Sigmoid colon (tissue), 4 donors: ENCODE measurements around the gene AP4E1.

Experiments used
- CTCF ChIP-seq, 4 experiments: fragments of 450-650 bp in 3 of 4; fragments of 200-600 bp in 1 of 4; IDR thresholded peaks; one replicate each; pipeline ENCODE4 v1.5.1; 2016 to 2019; ENCODE audit warnings: antibody characterized with exemption in 4 of 4, mild to moderate bottlenecking in 3 of 4, moderate library complexity in 2 of 4
- EP300 ChIP-seq, 4 donors: sonication (generic); formaldehyde crosslinking; IDR thresholded peaks; one replicate each; pipeline ENCODE4 v1.6.1; 2017; ENCODE audit warnings: antibody characterized with exemption in 4 of 4
- POLR2A ChIP-seq, 2 donors: fragments of 450-650 bp; IDR thresholded peaks; one replicate each; pipeline ENCODE4 v1.6.1; 2016; ENCODE audit warnings: antibody characterized with exemption in 2 of 2, mild to moderate bottlenecking in 2 of 2, moderate library complexity in 2 of 2
- POLR2AphosphoS5 ChIP-seq, 4 donors: sonication (generic); formaldehyde crosslinking; IDR thresholded peaks; one replicate each; pipeline ENCODE4 v1.6.1; 2017; ENCODE audit warnings: antibody characterized with exemption in 4 of 4

DNA sequence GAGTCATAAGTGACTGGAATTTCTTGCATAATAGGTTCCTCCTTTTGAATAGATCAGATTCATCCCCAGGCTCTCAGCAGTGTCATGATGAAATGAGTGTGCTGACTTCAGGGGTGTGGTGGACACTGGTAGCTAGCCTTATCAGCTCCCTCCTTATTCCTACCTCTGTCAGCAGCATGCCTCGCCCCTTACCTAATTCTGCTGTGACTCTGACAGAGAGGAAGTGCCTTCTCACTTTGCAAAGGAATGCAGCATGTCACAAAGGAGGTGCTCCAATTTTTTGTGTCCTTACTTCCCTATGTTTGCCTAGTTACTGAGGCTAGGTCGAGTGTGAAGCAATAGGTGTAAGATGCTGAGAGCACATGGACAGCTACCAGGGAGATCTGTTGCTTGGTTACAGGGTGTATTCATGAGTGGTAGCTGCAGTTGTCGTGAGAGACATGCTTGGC lies 95.6 kb downstream of the AP4E1 start:
- TF ChIP-seq POLR2AphosphoS5 (IDR thresholded peaks at IDR 0.05) = no peak
- TF ChIP-seq CTCF (IDR thresholded peaks at IDR 0.05) = no peak
- TF ChIP-seq POLR2A (IDR thresholded peaks at IDR 0.05) = no peak
- no peak for TF ChIP-seq EP300 (IDR thresholded peaks at IDR 0.05)
